NCI-H2107 treated with DMSO at 0.1 percent for 48 hours (cell line): Measurements from ENCODE around the gene EEF2K.
A peak's percentile ranks its signal among the peaks of the same experiment; 100 is the strongest.
"Not testable (repeated sequence)": the region's sequence is repeated elsewhere in the genome, so short reads cannot be mapped to it uniquely, and the experiment has no call there.

Experiments
- DNase-seq: peaks from one replicate; lab custom pipeline; 2025; ENCODE audit not compliant: unreplicated experiment; lab: John Stamatoyannopoulos, UW

Gene EEF2K

GRCh38 chr16:22206013-22206841, at the start of gene EEF2K:
EEF2K (plus strand) TSS chr16:22206278; CDS start chr16:22225730, 19,452 bp downstream.
- peak; percentile 72 for DNase-seq

DNA sequence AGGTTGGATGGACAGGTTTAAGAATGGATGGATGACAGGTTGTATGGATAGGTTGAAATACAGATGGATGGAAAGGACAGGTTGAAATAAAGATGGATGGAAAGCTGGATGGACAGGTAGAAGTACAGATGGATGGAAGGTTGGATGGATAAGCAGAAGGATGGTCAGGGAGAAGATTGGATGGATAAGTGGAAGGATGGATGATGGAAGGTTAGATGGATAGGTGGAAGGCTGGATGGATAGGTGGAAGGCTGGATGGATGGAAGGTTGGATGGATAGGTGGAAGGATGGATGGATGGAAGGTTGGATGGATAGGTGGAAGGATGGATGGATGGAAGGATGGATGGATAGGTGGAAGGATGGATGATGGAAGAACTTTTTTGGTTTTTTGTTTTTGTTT, 44.7 kb upstream of the EEF2K start:
- DNase-seq = no peak

DNA sequence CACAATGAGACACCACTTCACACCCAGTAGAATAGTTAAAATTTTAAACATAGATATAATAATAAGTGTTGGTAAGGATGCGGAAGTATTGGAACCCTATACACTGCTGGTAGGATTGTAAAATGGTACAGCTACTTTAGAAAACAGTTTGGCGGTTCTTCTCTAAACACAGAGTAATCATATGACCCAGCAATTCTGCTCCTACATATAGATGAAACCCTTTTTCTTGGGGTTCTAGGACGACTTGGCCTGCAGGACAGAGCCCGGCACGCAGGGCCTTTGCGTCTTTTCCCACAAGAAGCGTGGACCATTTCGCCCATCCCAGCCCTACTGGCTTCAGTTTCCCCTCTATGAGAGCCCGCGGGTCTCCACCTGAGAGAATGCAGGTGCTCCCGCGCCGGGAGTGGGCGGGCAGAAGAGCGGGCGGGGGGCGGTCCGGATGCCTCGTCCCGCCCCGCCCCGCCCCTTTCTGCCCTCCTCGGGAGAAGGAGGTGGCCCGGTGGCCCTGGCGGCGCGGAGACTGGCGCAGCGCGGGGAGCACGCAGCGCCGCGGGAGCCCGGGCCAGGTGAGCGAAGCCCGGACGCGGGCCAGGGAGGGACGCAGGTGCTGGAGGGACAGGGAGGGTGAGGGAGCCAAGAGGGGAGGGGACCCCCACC, 44.0 kb upstream of the EEF2K start, which contains the start of gene SDR42E2:
Gene SDR42E2 (plus strand): TSS at position 508 of the 657 bp plus-strand sequence. CDS start 3,077 bp downstream, outside the sequence.
- no peak for DNase-seq

- no peak for DNase-seq
Measured at GRCh38 chr16:22162656-22163009, 43.4 kb upstream of the EEF2K start.

GRCh38 chr16:22163806-22164205, 42.3 kb upstream of the EEF2K start:
- no peak for DNase-seq

DNA sequence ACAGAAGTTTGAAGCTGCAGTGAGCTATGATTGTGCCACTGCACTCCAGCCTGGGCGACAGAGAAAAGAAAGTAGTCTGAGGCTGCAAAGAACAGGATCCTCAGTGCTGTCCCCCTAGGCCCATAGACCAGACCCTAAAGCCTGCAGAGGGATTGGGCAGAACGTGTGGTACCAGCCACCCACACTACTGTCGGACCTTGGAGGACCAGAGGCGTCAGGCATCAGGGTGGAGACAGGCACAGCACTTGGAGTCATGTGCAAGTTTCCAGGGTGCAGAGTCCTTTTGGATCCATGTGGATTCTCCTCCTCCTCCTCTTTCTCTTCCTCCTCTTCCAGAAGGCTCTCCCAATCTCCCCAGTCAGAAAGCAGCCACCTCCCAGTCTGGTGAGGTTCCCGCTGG, 41.6 kb upstream of the EEF2K start:
- DNase-seq = no peak

DNA sequence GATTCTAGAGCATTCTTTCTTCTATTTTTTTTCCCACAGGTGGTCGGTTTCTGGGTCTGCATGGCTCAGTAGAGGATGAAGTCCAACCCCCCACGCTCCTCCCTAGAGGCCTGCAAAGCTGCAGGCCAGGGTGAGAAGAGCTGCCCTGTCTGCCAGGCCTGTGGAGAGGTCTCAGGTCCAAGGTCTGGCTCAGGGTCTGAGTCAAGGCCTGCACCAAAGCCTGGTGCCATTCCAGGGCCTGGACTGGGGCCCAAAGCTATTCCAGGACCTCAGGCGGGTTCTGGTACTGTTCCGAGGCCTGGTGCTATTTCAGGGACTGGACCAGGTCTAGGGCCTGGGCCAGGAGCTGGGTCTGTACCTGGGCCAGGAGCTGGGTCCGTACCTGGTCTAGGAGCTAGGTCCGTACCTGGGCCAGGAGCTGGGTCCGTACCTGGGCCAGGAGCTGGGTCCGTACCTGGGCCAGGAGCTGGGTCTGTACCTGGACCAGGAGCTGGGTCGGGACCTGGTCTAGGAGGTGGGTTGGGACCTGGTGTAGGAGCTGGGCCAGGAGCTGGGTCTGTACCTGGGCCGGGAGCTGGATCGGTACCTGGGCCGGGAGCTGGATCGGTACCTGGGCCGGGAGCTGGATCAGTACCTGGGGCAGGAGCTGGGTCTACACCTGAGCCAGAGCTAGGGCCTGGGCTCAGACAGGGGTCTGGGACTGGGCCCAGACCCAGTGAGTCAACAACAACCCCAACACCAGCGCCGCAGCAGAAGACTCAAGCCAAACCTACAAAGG, 40.4 kb upstream of the EEF2K start:
- DNase-seq = no peak

GRCh38 chr16:22171953-22172352, 34.1 kb upstream of the EEF2K start:
- DNase-seq = no peak

GRCh38 chr16:22172642-22173041, 33.4 kb upstream of the EEF2K start:
- not testable (repeated sequence) for DNase-seq

GRCh38 chr16:22174642-22175041, 31.4 kb upstream of the EEF2K start:
- DNase-seq = no peak

DNA sequence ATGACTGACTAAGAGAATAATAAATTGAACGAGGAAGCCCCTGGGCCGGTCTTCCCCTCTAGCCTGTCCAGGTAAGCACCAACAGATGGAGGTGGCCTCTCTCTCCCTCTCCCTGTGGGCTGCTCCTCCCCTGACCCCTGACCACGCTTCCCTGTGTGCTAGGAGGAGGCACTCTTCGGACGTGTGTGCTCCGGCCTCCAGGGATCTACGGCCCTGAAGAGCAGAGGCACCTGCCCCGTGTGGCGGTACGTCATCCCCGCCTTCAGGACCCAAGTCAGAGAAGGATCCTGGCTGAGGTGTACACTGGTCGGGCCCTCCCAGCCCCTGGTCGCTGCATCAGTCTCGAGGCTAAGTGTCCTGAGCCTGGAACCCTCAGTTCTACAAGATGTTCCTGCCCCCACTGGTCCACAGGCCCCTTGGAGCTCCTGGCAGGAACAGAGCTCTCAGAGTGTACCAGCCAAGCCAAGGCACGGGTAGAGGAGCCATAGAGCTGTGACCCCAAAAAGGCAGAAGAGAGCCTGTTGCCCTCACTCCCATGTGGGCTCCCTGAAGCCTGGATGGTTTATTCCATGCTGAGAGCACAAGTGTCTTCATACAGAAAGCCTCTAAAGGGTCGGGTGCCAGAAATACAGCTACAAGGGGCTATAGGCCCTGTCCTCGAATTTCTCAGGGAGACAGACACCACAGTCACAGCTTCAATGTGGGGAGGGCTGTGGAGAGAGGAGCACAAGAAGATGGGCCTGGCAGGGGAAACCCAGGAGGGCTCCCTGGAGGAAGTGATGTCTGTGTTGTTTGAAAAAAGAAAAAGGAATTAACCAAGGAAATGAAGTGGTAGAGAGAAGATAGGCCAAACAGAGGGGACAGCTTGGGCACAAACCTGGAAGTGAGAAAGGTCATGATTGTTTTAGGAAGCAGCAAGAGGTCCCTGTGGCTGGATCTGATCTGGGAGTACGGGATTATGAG, 27.8 kb upstream of the EEF2K start:
- DNase-seq = no peak

DNA sequence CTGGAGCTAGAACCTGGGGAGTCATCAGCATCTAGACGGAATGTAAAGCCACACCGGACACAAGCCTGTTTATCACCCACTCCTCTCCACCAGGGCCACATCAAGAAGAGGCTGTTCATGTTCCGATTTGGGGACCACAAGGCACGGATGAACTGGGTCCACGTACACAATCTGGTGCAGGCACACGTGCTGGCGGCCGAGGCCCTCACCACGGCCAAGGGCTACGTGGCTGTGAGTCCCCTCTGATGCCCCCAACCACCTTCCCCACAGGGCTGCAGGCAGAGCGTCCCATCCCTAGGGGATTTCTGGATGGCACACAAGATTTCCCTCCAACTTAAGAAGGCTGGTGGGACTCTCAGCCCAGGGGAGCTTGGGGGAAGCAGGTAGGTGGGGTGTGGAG, 24.7 kb upstream of the EEF2K start:
- no peak for DNase-seq

DNA sequence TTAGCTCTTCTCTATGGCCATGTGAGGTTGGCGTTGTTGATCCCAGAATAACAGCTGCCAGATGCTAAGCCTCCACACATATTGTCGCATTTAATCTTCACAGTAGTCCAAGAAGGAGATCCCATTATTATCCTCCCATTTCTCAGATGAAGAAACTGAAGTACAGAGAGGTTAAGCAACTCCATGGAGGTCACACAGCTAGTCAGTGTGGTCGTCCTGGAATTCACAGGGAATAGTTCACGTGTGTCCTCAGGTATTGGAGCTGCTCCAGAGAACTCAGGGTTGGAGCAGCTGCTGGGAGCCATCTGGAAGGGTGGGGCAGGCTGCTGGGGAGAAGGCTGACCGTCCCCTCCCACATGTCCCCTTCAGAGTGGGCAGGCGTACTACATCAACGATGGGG, 24.2 kb upstream of the EEF2K start:
- DNase-seq = no peak

GRCh38 chr16:22183335-22183734, 22.7 kb upstream of the EEF2K start:
- no peak for DNase-seq

- DNase-seq = no peak
Measured at GRCh38 chr16:22183901-22184614, 22.0 kb upstream of the EEF2K start.

- DNase-seq = no peak
Measured at GRCh38 chr16:22184615-22184968, 21.5 kb upstream of the EEF2K start.

GRCh38 chr16:22186517-22186916, 19.6 kb upstream of the EEF2K start:
- DNase-seq = no peak

DNA sequence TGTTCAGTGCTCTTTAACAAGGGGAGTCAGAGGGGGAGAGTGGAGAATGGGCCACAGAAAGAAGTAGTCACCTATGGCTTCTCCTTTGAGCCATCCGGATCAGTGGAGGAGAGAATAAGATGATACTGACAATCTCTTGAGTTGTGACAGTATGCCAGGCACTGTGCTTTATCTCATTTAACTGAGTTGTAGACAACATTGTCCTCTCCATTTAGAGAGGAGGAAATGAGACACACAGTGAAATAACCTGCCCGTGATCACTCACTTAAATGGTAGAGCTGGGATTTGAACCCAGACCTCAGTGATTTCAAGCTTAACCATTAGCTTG, 17.8 kb upstream of the EEF2K start:
- no peak for DNase-seq

- DNase-seq = peak; percentile 67
Measured at GRCh38 chr16:22188595-22189442, 17.3 kb upstream of the EEF2K start.
